ENCODE results near the gene LARGE1.

Gene LARGE1

DNA sequence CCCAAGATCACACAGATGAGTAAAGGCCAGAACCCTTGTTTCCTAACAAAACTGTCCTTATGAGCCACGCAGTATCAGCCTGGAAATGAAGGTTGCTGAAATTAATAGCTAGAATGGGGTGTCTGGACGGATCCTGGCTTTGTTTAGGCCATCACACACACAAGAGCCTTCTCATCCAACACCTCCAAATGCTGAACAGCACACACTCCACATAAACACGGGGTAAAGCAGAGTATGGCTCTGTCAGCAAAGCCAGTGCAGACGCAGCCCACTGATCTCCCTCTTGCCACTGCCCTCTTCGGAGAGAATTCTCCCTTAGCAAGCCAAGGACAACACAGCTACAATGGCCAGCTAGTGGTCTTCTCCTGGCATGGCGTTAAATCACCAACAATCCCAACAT, 469.5 kb downstream of the LARGE1 start:
- no peak for TF ChIP-seq EGR1 (IDR thresholded peaks at IDR 0.05)
- TF ChIP-seq NFIC (IDR thresholded peaks at IDR 0.05) = no peak
- no peak for TF ChIP-seq TCF12 (IDR thresholded peaks at IDR 0.05; ENCODE audit: low read depth)
- TF ChIP-seq, protein P1, sequence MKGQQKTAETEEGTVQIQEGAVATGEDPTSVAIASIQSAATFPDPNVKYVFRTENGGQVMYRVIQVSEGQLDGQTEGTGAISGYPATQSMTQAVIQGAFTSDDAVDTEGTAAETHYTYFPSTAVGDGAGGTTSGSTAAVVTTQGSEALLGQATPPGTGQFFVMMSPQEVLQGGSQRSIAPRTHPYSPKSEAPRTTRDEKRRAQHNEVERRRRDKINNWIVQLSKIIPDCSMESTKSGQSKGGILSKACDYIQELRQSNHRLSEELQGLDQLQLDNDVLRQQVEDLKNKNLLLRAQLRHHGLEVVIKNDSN (IDR thresholded peaks at IDR 0.05) = no peak
- TF ChIP-seq TAF1 (IDR thresholded peaks at IDR 0.05; ENCODE audit: low read depth) = no peak
- no peak for TF ChIP-seq RAD21 (IDR thresholded peaks at IDR 0.05; ENCODE audit: low read depth)
- TF ChIP-seq, protein P2, sequence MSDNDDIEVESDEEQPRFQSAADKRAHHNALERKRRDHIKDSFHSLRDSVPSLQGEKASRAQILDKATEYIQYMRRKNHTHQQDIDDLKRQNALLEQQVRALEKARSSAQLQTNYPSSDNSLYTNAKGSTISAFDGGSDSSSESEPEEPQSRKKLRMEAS (IDR thresholded peaks at IDR 0.05) = no peak
- no peak for TF ChIP-seq CREB1 (IDR thresholded peaks at IDR 0.05; ENCODE audit: low read depth)
- TF ChIP-seq, protein P3, sequence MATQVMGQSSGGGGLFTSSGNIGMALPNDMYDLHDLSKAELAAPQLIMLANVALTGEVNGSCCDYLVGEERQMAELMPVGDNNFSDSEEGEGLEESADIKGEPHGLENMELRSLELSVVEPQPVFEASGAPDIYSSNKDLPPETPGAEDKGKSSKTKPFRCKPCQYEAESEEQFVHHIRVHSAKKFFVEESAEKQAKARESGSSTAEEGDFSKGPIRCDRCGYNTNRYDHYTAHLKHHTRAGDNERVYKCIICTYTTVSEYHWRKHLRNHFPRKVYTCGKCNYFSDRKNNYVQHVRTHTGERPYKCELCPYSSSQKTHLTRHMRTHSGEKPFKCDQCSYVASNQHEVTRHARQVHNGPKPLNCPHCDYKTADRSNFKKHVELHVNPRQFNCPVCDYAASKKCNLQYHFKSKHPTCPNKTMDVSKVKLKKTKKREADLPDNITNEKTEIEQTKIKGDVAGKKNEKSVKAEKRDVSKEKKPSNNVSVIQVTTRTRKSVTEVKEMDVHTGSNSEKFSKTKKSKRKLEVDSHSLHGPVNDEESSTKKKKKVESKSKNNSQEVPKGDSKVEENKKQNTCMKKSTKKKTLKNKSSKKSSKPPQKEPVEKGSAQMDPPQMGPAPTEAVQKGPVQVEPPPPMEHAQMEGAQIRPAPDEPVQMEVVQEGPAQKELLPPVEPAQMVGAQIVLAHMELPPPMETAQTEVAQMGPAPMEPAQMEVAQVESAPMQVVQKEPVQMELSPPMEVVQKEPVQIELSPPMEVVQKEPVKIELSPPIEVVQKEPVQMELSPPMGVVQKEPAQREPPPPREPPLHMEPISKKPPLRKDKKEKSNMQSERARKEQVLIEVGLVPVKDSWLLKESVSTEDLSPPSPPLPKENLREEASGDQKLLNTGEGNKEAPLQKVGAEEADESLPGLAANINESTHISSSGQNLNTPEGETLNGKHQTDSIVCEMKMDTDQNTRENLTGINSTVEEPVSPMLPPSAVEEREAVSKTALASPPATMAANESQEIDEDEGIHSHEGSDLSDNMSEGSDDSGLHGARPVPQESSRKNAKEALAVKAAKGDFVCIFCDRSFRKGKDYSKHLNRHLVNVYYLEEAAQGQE (IDR thresholded peaks at IDR 0.05; ENCODE audit: low read depth) = no peak
- no peak for TF ChIP-seq TEAD4 (IDR thresholded peaks at IDR 0.05)

DNA sequence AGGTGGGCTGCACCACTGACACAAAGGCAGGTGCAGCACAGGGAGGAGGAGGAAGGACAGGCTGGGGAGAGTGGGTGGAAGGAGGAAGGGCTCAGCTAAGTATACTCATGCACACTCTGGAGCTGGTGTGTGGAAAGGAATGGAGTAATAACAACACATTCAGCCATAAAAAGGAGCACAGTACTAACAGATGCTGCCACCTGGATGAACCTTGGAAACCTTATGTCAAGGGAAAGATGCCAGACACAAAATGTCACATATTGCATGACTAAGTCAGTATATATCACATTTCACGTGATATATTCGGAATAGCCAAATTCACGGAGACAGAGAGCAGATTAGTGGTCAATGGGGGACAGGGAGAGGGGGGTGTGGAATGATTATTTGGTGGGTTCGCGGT, 472.5 kb downstream of the LARGE1 start:
- TF ChIP-seq NFIC (IDR thresholded peaks at IDR 0.05) (no peak), RAD21 (IDR thresholded peaks at IDR 0.05; ENCODE audit: low read depth) (no peak), TEAD4 (IDR thresholded peaks at IDR 0.05) (no peak), EGR1 (IDR thresholded peaks at IDR 0.05) (no peak), ZBTB7A (IDR thresholded peaks at IDR 0.05; ENCODE audit: low read depth) (no peak), TAF1 (IDR thresholded peaks at IDR 0.05; ENCODE audit: low read depth) (no peak)

DNA sequence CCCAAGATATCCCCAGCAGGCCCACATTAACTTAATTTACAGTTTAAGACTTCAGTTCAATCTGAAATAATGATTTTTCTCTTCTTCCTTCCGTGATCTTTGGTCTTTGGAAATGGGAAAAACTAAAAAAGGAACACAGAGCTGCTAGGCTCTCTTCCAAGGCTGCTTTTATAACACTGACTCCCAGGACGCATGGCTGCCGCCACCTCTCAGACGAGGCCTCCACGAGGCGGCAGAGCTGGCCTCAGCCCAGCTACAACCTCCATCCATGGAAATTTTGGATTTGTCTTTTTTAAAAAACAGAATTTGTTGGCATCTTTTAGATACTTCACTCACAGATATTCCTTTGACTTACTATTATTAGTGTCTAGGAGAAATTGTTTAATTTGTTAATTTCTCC, 476.6 kb downstream of the LARGE1 start:
- TF ChIP-seq NFIC (IDR thresholded peaks at IDR 0.05) = no peak
- no peak for TF ChIP-seq TEAD4 (IDR thresholded peaks at IDR 0.05)
- TF ChIP-seq, protein P2 (IDR thresholded peaks at IDR 0.05) = no peak

DNA sequence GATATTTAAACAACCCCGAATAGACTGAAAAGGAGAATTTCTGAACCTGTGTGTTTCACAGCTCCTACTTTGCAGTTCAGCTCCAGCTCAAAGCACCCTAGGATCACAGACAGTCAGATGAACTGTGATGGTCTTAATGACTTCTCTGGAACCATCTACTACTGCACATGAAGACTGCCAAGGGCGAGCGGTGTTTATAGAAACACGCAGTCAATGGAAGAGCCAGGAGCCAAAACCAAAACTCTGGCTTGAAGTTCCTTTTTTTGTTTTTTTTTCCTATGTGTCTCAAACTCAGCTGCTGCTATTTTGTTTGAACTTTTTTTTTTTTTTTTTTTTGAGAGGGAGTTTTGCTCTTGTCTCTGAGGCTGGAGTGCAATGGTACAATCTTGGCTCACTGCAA, 479.5 kb downstream of the LARGE1 start:
- TF ChIP-seq EP300 (IDR thresholded peaks at IDR 0.05; ENCODE audit: borderline replicate concordance) (no peak), RAD21 (IDR thresholded peaks at IDR 0.05; ENCODE audit: low read depth) (no peak), YY1 (IDR thresholded peaks at IDR 0.05; ENCODE audit: low read depth) (no peak), TAF1 (IDR thresholded peaks at IDR 0.05; ENCODE audit: low read depth) (no peak), TCF12 (IDR thresholded peaks at IDR 0.05; ENCODE audit: low read depth) (no peak)

DNA sequence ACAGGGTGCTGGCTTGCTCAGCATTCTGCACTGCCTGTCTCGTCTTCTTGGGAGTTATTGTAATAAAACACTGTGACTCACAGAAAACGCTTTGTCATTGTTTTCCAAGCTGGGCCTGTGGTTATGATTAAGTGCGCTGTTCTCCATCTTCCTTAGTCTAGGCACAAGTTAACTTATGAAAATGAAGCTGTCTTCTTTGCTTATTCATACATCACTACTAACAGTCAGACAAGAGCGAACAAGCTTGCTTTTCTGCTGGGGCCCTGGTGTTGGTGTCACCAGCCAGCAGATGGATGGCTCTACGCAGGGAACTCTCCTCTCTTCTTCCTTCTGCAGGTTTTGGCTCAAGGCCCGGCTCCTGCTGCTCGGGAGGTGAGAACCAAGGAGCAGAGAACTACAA, 482.0 kb downstream of the LARGE1 start:
- TF ChIP-seq CREB1 (IDR thresholded peaks at IDR 0.05; ENCODE audit: low read depth) (no peak), EP300 (IDR thresholded peaks at IDR 0.05; ENCODE audit: borderline replicate concordance) (no peak), ZBTB7A (IDR thresholded peaks at IDR 0.05; ENCODE audit: low read depth) (no peak), NFIC (IDR thresholded peaks at IDR 0.05) (no peak), FOXM1 (IDR thresholded peaks at IDR 0.05; ENCODE audit: borderline replicate concordance, low read depth) (no peak), TEAD4 (IDR thresholded peaks at IDR 0.05) (no peak), EGR1 (IDR thresholded peaks at IDR 0.05) (no peak), CEBPB (IDR thresholded peaks at IDR 0.05) (no peak), TCF12 (IDR thresholded peaks at IDR 0.05; ENCODE audit: low read depth) (no peak), YY1 (IDR thresholded peaks at IDR 0.05; ENCODE audit: low read depth) (no peak)
- TF ChIP-seq, protein P3 (IDR thresholded peaks at IDR 0.05; ENCODE audit: low read depth) = no peak
- TF ChIP-seq, protein P1 (IDR thresholded peaks at IDR 0.05) = no peak

DNA sequence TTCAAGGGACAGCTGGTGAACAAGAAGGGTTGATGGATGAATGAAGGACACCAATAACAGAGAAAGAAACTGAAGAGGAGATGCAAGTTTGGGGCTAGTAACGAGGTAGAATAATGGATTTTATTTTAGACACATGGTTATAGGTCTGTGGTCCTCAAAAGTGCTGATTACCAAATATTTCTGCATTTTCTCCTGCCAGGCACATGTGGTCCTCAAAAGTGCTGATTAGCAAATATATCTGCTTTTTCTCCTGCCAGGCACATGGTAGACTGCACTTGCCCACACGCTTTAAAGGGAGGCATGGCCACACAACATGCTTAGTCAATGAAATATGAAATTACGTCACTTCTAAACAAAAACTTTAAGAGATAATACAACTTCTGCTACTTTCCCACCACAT, 489.0 kb downstream of the LARGE1 start:
- TF ChIP-seq, protein P3 (IDR thresholded peaks at IDR 0.05; ENCODE audit: low read depth) = no peak
- no peak for TF ChIP-seq FOXM1 (IDR thresholded peaks at IDR 0.05; ENCODE audit: borderline replicate concordance, low read depth)
- TF ChIP-seq TAF1 (IDR thresholded peaks at IDR 0.05; ENCODE audit: low read depth) = no peak
- no peak for TF ChIP-seq CEBPB (IDR thresholded peaks at IDR 0.05)
- TF ChIP-seq TEAD4 (IDR thresholded peaks at IDR 0.05) = no peak
- TF ChIP-seq EP300 (IDR thresholded peaks at IDR 0.05; ENCODE audit: borderline replicate concordance) = no peak
- no peak for TF ChIP-seq TCF12 (IDR thresholded peaks at IDR 0.05; ENCODE audit: low read depth)
- TF ChIP-seq ZBTB7A (IDR thresholded peaks at IDR 0.05; ENCODE audit: low read depth) = no peak
- no peak for TF ChIP-seq NFIC (IDR thresholded peaks at IDR 0.05)
- no peak for TF ChIP-seq CREB1 (IDR thresholded peaks at IDR 0.05; ENCODE audit: low read depth)
- TF ChIP-seq, protein P1 (IDR thresholded peaks at IDR 0.05) = no peak
- TF ChIP-seq, protein P2 (IDR thresholded peaks at IDR 0.05) = no peak
- no peak for TF ChIP-seq EGR1 (IDR thresholded peaks at IDR 0.05)
- no peak for TF ChIP-seq RAD21 (IDR thresholded peaks at IDR 0.05; ENCODE audit: low read depth)
- TF ChIP-seq YY1 (IDR thresholded peaks at IDR 0.05; ENCODE audit: low read depth) = no peak
